ENCODE measurements around the gene DOCK2.

- TF ChIP-seq, protein P1, sequence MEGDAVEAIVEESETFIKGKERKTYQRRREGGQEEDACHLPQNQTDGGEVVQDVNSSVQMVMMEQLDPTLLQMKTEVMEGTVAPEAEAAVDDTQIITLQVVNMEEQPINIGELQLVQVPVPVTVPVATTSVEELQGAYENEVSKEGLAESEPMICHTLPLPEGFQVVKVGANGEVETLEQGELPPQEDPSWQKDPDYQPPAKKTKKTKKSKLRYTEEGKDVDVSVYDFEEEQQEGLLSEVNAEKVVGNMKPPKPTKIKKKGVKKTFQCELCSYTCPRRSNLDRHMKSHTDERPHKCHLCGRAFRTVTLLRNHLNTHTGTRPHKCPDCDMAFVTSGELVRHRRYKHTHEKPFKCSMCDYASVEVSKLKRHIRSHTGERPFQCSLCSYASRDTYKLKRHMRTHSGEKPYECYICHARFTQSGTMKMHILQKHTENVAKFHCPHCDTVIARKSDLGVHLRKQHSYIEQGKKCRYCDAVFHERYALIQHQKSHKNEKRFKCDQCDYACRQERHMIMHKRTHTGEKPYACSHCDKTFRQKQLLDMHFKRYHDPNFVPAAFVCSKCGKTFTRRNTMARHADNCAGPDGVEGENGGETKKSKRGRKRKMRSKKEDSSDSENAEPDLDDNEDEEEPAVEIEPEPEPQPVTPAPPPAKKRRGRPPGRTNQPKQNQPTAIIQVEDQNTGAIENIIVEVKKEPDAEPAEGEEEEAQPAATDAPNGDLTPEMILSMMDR (conservative IDR thresholded peaks at IDR 0.05; ENCODE audit: low read length) = no peak
- no peak for TF ChIP-seq EZH2phosphoT487 (IDR thresholded peaks at IDR 0.05; ENCODE audit: borderline replicate concordance, low read depth, low read length)
Measured at GRCh38 chr5:169828385-169828784, 191.3 kb downstream of the DOCK2 start.

Data from OCI-LY7 (cell line).